COR-L47 (cell line): ENCODE data around the gene MYL6.
A peak's percentile ranks its signal among the peaks of the same experiment; 100 is the strongest.

Experiments used
- DNase-seq: peaks from one replicate; lab custom pipeline; 2025; lab: John Stamatoyannopoulos, UW

The MYL6 gene

DNA sequence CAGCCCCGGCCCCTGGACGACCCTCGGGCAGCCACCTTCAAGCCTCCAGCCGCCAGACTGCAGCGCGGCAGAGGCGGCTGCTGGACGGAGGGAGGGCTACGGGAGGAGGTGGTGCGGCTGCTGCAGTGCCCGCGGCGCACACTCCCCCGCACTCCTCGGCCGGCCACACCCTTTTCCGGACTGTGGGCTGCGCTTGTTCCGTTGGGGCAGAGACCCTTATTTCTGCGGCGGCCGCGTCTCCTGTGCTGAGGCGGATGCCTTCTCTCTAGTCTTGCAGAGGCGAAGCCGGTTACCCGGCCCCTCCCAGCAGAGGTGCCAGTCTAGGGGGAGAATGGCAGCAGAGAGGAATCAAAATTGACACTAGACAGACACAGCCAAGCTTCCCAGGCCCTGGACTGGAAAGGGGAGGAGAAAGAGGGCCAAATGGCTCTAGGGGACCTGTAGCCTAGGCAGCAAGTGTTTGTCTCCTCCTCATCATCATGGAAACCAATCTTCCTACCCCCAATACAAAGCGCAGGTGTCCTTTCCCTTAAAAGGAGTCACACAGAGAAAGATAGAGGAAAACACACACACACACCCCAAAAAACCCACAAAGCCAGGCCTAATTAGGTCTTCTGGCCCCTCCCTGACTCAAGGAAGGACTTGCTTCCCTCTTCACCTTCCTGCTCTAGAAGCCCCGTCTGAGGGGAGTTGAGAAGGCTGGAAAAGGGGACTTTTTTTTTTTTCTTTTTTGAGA, 28.8 kb upstream of the MYL6 start:
- peak; percentile 48 for DNase-seq

- DNase-seq, result no peak
Observed at GRCh38 chr12:56129942-56130495, 28.1 kb upstream of the MYL6 start.

- DNase-seq, result no peak
Observed at GRCh38 chr12:56130876-56131275, 27.3 kb upstream of the MYL6 start.

- no peak for DNase-seq
Observed at GRCh38 chr12:56134897-56135296, 23.3 kb upstream of the MYL6 start.

GRCh38 chr12:56137853-56138571, 20.1 kb upstream of the MYL6 start:
- no peak for DNase-seq

DNA sequence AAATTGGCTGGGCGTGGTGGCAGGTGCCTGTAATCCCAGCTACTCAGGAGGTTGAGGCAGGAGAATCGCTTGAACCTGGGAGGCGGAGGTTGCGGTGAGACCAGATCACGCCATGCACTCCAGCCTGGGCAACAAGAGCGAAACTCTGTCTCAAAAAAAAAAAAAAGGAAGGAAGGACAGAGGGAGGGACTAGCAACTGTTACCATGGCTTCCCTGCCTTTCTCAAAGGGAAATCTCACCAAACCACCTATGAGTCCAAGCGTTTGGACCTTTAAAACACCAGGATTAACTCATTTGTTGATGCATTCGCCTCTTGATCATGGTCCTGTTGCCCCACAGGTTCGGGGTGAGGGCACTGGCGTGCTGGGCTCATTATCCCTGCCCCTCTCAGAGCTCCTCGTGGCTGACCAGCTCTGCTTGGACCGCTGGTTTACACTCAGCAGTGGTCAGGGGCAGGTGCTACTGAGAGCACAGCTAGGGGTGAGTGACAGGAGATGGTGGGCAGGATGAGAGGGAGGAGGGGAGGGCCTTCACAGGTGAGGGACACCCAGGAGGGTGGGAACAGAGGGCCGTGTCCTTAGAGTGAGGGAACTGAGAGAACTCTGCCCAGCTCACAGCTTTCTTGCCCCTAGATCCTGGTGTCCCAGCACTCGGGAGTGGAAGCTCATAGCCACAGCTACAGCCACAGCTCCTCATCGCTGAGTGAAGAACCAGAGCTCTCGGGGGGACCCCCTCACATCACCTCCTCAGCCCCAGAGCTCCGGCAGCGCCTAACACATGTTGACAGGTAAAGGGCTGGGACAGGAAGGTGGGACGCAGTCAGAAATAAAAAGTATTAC, 16.0 kb upstream of the MYL6 start:
- DNase-seq, result no peak

DNA sequence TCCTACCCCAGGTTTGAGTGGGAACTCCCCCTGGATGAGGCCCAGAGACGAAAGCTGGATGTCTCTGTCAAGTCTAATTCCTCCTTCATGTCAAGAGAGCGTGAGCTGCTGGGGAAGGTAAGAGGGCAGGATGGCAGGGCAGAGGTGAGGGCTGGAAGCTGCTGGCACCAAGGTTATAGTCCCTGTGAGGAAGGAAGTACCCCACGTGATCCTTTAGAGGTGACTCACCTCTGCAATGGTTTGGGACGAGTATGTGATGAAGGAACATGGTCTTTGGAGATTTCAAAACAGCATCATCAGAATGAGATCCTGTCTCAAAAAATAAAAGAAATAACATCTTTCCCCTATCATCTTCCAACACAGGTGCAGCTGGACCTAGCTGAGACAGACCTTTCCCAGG, 14.9 kb upstream of the MYL6 start:
- no peak for DNase-seq

DNA sequence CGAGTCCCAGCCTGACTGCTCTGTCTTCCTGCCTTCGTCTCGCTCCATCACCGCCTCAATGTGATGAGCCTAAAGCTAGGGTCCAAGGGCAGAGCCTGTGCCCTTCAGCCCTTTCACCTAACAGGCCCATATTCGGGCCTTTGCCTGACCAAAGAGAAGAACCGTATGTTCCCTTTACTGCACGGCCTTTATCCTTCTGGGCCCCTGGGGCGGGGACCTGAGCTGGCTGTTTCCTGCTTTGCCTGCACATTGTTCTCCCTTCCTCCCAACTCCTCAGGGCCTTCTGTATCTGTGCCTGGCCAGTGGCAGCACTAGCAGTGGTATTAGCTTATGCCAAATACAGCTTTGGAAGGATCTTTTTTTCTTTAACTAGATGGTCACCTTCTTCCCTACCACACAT, 14.3 kb upstream of the MYL6 start:
- no peak for DNase-seq

- DNase-seq, result no peak
Observed at GRCh38 chr12:56145217-56145616, 12.9 kb upstream of the MYL6 start.

- DNase-seq, result no peak
Observed at GRCh38 chr12:56146492-56147460, 11.4 kb upstream of the MYL6 start.

GRCh38 chr12:56150563-56150962, 7.6 kb upstream of the MYL6 start:
- no peak for DNase-seq

DNA sequence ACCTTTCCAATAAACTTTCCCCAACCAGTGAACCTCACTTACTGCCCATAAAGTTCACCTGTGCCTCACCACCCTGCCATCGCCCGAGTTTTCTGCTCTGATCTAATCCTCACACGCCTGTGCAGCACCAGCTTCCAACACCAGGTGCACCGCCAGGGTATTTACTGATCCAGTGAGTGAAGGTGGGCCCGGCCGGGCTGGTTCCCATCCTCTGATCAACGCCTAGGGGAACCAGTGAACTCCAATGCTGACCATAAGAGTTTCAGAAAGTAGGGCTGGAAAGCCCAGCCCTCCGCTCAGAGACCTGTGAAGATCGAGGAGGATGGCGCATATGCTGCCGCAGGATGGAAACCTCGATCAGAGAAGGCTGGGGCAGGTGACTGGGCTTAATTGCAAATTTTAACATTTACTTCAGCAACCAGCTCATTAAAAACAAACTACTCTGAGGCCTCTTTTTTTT, 6.5 kb upstream of the MYL6 start:
- DNase-seq, result peak; percentile 73

DNA sequence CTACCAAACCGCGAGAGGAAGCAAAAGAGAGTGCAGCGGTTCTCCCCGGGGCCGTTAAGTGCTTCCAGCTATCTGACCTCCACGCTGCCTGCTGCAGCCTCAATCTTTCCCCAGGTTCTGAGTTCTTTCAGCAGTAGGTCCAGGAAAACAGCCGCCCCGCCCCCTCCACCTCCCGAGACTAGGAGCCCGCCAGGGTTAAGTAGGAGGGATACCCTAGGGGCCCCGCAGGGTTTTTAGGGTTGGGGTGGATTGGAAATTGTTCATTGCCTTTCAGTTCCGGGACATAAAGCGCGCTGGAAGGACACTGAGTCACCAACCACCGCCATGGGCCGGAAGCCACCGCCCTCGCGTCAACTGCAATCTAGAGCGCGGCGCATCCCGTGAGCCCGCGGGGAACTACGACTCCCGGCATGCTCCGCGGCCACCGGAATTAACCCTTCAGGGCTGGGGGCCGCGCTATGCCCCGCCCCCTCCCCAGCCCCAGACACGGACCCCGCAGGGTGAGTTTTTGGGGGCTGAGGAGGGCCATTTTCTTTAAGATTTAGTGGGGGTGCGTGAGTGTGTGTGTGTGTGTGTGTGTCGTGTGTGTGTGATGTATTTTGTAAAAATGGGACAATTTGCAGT, 5.9 kb upstream of the MYL6 start, which contains the start of gene MYL6B:
TSS of gene MYL6B (plus strand) at position 456 of the 624 bp plus-strand sequence. CDS start 1,332 bp downstream, outside the sequence.
- DNase-seq, result peak; percentile 87

DNA sequence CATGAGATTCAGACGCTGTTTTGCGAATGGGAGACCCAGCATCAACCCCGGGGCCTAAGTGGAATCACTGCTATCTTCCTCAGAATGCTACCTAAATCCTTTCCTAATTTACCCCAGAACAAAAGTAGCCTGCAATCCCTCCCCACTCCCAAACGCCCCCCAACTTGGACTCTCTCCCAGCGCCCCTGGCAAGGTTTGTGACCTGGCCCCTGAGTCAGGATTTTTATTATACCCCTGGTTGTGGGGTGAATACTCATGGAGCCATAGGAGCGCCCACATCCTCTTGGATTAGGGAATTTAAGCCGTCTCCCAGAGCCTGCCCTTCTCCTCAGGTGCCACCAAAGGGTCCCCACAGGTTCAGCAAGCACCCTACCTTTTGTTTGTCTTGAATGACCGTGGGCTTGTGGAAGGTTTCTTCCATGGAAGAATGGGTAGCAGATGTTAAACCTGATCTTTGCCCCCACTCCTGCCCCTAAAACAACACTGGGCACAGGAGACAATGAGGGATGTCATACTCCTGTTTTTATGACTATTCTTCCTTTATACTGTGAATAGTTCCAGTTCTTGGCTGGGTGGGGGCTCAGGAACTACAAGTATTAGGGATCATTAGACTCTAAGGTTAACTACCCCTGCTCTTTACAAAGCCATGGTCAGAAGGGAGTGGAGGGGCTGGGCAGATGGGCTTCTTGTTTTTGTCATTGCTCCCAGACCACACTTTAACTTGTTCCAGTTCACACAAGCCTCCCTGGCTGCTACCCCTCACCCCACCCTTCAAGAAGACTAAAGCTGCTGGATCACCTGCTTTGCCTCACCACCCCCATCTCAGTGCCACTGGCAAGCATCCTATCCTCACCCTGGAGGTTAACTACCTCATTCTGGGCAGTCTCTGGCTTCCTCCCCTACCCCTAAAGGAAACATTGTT, 5.1 kb upstream of the MYL6 start:
- DNase-seq, result no peak

DNA sequence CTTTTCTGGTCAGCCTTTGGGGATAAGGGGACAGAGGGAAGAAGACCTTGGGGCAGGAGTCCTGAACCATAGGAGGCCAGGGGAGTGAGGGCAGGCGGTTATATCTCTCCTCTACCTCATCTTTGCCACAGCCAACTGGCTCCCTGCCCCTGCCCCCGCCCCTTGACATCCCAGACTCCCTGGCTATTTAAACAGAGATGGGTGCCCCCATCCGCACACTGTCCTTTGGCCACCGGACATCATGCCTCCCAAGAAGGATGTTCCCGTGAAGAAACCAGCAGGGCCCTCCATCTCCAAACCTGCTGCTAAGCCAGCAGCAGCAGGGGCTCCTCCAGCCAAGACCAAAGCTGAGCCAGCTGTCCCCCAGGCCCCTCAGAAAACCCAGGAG, 4.5 kb upstream of the MYL6 start:
- DNase-seq, result no peak

DNA sequence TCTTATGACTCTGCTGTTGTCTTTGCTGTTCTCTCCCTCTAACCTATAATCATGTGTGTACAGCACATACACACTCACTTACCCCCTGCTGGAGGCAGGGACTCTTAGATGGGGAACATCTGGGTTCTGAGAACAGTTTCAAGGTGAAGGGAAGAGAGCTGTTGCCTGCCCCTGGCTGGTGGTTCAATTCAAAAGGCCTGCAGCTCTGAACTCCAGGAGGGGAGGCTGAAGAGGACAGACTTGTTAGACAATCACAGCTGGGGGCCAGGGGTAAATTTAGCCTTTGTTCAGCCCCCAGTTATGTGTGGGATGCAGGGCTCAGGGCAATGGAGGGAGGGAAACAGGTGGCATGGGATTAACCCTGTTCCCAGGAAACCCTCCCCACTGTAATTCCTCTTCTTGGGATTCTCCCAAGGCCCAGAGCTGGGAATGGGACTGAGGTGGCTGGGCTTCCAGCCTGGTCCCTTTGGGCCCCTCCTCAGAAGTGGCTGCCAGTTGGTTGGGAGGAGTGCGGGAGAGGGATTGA, 3.9 kb upstream of the MYL6 start:
- peak; percentile 65 for DNase-seq

DNA sequence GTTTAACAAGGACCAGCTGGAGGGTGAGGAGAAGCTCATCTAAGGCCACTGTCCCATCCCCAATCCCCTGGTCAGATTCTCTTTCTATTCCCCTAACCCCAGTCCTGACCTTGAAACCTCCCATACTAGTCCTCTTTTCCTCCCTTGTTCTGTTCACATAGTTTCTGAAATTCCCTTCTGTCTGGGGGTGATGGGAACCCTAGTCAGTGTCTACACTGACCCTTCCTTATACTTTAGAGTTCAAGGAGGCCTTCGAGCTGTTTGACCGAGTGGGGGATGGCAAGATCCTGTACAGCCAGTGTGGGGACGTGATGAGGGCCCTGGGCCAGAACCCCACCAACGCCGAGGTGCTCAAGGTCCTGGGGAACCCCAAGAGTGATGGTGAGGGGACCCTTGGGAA, 3.3 kb upstream of the MYL6 start:
- DNase-seq, result no peak

DNA sequence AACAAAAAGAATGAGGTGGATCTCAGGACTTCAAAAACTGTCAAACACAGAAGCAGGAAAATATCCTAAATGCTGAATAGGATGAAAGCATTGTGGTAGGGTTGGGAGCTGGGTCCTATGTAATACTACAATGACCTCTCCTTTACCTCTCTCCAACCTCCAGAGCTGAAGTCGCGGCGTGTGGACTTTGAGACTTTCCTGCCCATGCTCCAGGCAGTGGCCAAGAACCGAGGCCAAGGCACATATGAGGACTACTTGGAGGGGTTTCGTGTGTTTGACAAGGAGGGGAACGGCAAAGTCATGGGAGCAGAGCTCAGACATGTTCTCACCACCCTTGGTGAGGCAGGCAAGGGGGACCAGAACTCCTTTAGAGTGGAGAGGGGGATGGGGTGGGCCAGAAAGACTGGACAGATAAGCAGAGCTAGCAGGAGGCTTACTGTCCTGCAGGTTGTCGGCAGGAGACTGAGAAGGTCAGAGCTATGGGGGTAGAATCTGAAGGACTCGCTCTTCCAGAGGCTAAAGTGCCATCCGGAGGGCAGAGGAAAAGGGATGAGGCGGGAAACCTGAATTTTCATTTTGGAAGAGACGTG, 2.8 kb upstream of the MYL6 start:
- no peak for DNase-seq
